ENCODE measurements around the gene IRAK3. TPM values are rescaled to one million over a fixed set of nuclear protein-coding genes. Genes with fewer than 3 reads are reported as not detected.

IRAK3 gene
- total RNA-seq, 1 experiment from 2014 or later, result 0.12 TPM

GRCh38 chr12:66199831-66200509 lies 11.0 kb downstream of the IRAK3 start:
- H3K9ac ChIP-seq (ENCODE audit: low read length), result no peak overlapping the region
- ATAC-seq, result no peak
- TF ChIP-seq ZFX (IDR thresholded peaks at IDR 0.05) (no peak), ZNF274 (IDR thresholded peaks at IDR 0.05; ENCODE audit: low read depth, low read length) (no peak), RAD21 (IDR thresholded peaks at IDR 0.05; ENCODE audit: low read depth) (no peak), ATF3 (IDR thresholded peaks at IDR 0.05) (no peak)
- no peak overlapping the region for H2AFZ ChIP-seq (ENCODE audit: low read depth, low read length, poor library complexity, severe bottlenecking)
- RAD21 ChIA-PET (ENCODE audit: low non-redundant PET in 1 of 2, low total read pairs in 2 of 2, uncharacterized antibody in 2 of 2, unreplicated experiment in 2 of 2), result no interaction called here
- intact Hi-C loops (cut with micrococcal nuclease), result no loop called here
- H3K27ac ChIP-seq (ENCODE audit: low read depth, low read length), result no peak overlapping the region
- no peak for DNase-seq (ENCODE audit: low read depth, low spot score)
- no peaks in the 10 kb centered on the region for H3K79me2 ChIP-seq (ENCODE audit: insufficient read depth, low read length)
- CTCF ChIA-PET, result no interaction called here
- H3K36me3 ChIP-seq (ENCODE audit: control insufficient read depth in 1 of 2, insufficient read depth in 2 of 2, low read length in 2 of 2), result no peaks in the 10 kb centered on the region
- H4K20me1 ChIP-seq (ENCODE audit: insufficient read depth), result no peaks in the 10 kb centered on the region
- H3K4me2 ChIP-seq (ENCODE audit: low read length), result no peak overlapping the region
- H3K27me3 ChIP-seq (ENCODE audit: insufficient read depth, low read length), result 0 out of 2 replicates have a peak, but pooled peaks cover 5% of the 10 kb centered on the region
- H3K4me3 ChIP-seq (replicated peaks in 1 of 2; ENCODE audit: low read depth in 1 of 2, low read length in 2 of 2), result no peak overlapping the region
- POLR2A ChIA-PET, result no interaction called here
- no peaks in the 10 kb centered on the region for H3K4me1 ChIP-seq (ENCODE audit: control insufficient read depth in 1 of 2, insufficient read depth in 2 of 2, low read length in 2 of 2)
- H3K9me3 ChIP-seq (ENCODE audit: control insufficient read depth in 1 of 2, insufficient read depth in 1 of 2, low read depth in 1 of 2, low read length in 2 of 2), result peaks cover 6 to 9% of the 10 kb centered on the region in 2 experiments; a peak in 2 of 4 replicates
- BruUV-seq (replicated peaks), result no TSS peak
- H3K9me2 ChIP-seq (ENCODE audit: insufficient read depth), result no peaks in the 10 kb centered on the region

GRCh38 chr12:66203820-66204219 lies 14.8 kb downstream of the IRAK3 start:
- no peaks in the 10 kb centered on the region for H3K79me2 ChIP-seq (ENCODE audit: insufficient read depth, low read length)
- DNase-seq (ENCODE audit: low read depth, low spot score), result no peak
- 0 out of 2 replicates have a peak, but pooled peaks cover 6% of the 10 kb centered on the region for H3K27me3 ChIP-seq (ENCODE audit: insufficient read depth, low read length)
- H3K9me3 ChIP-seq (ENCODE audit: control insufficient read depth in 1 of 2, insufficient read depth in 1 of 2, low read depth in 1 of 2, low read length in 2 of 2), result peaks cover 6 to 9% of the 10 kb centered on the region in 2 experiments; a peak in 2 of 4 replicates
- intact Hi-C loops (cut with micrococcal nuclease), result no loop called here
- no peak overlapping the region for H3K4me2 ChIP-seq (ENCODE audit: low read length)
- no TSS peak for BruUV-seq (replicated peaks)
- H3K9ac ChIP-seq (ENCODE audit: low read length), result no peak overlapping the region
- RAD21 ChIA-PET (ENCODE audit: low non-redundant PET in 1 of 2, low total read pairs in 2 of 2, uncharacterized antibody in 2 of 2, unreplicated experiment in 2 of 2), result no interaction called here
- POLR2A ChIA-PET, result no interaction called here
- no peak for TF ChIP-seq EGR1 (IDR thresholded peaks at IDR 0.05; ENCODE audit: low read depth)
- TF ChIP-seq FOSL1 (IDR thresholded peaks at IDR 0.05; ENCODE audit: low read depth), result no peak
- no peak for TF ChIP-seq SIN3A (IDR thresholded peaks at IDR 0.05; ENCODE audit: low read depth)
- TF ChIP-seq ZBTB33 (IDR thresholded peaks at IDR 0.05; ENCODE audit: extremely low read depth, insufficient replicate concordance, low read length), result no peak
- TF ChIP-seq EZH2phosphoT487 (IDR thresholded peaks at IDR 0.05; ENCODE audit: borderline replicate concordance), result no peak
- no peak for TF ChIP-seq ATF3 (IDR thresholded peaks at IDR 0.05)
- H4K20me1 ChIP-seq (ENCODE audit: insufficient read depth), result no peaks in the 10 kb centered on the region
- ATAC-seq, result no peak
- H3K9me2 ChIP-seq (ENCODE audit: insufficient read depth), result no peaks in the 10 kb centered on the region
- no peak overlapping the region for H3K4me3 ChIP-seq (replicated peaks in 1 of 2; ENCODE audit: low read depth in 1 of 2, low read length in 2 of 2)
- CTCF ChIA-PET, result no interaction called here
- H3K4me1 ChIP-seq (ENCODE audit: control insufficient read depth in 1 of 2, insufficient read depth in 2 of 2, low read length in 2 of 2), result no peaks in the 10 kb centered on the region
- H2AFZ ChIP-seq (ENCODE audit: low read depth, low read length, poor library complexity, severe bottlenecking), result no peak overlapping the region
- H3K27ac ChIP-seq (ENCODE audit: low read depth, low read length), result no peak overlapping the region
- H3K36me3 ChIP-seq (ENCODE audit: control insufficient read depth in 1 of 2, insufficient read depth in 2 of 2, low read length in 2 of 2), result no peaks in the 10 kb centered on the region
